Loucy (cell line): Measurements from ENCODE around the gene SQSTM1.
A peak's percentile ranks its signal among the peaks of the same experiment; 100 is the strongest.

ENCODE experiments used
- H2AFZ ChIP-seq: fragments of 200-600 bp; sonication (generic); 2 replicates; pipeline ENCODE4 v1.6.0; 2016; ENCODE audit warnings: antibody characterized with exemption, mild to moderate bottlenecking, low read length, moderate library complexity
- H3F3A ChIP-seq: fragments of 200-600 bp; 2 replicates; pipeline ENCODE4 v1.6.0; 2016; ENCODE audit warnings: antibody characterized with exemption, low read depth, mild to moderate bottlenecking
- H3K27me3 ChIP-seq: fragments of 200-600 bp; sonication (generic); 2 replicates; pipeline ENCODE4 v1.6.1; 2014; ENCODE audit warnings: low read length, mild to moderate bottlenecking; ENCODE audit not compliant: insufficient read depth, poor library complexity, severe bottlenecking
- H3K36me3 ChIP-seq: fragments of 200-600 bp; sonication (generic); 2 replicates; pipeline ENCODE4 v1.6.1; 2016; ENCODE audit warnings: low read length; ENCODE audit not compliant: insufficient read depth
- H3K4me1 ChIP-seq: fragments of 200-600 bp; sonication (generic); 2 replicates; pipeline ENCODE4 v1.5.1; 2014; ENCODE audit warnings: low read length, mild to moderate bottlenecking; ENCODE audit not compliant: insufficient read depth, poor library complexity, severe bottlenecking
- H3K4me2 ChIP-seq: fragments of 200-600 bp; sonication (generic); 2 replicates; pipeline ENCODE4 v1.6.0; 2014; ENCODE audit warnings: antibody characterized with exemption, low read length, low read depth, mild to moderate bottlenecking; ENCODE audit not compliant: poor library complexity, severe bottlenecking
- H3K4me3 ChIP-seq: fragments of 200-600 bp; sonication (generic); 2 replicates; pipeline ENCODE4 v1.5.1; 2014; ENCODE audit warnings: low read length, mild to moderate bottlenecking, mixed read lengths; ENCODE audit not compliant: poor library complexity, severe bottlenecking
- H3K79me2 ChIP-seq: fragments of 200-600 bp; sonication (generic); 2 replicates; pipeline ENCODE4 v1.6.1; 2014; ENCODE audit warnings: low read length; ENCODE audit not compliant: insufficient read depth
- H3K9ac ChIP-seq: fragments of 200-600 bp; sonication (generic); 2 replicates; pipeline ENCODE4 v1.6.0; 2014; ENCODE audit warnings: mild to moderate bottlenecking, low read depth, low read length, moderate library complexity; ENCODE audit not compliant: poor library complexity, severe bottlenecking
- H3K9me2 ChIP-seq: fragments of 200-600 bp; sonication (generic); replicated peaks from 2 replicates; pipeline ENCODE4 v1.6.1; 2016; ENCODE audit warnings: low read depth, low read length, mixed read lengths
- H3K9me3 ChIP-seq: fragments of 200-600 bp; sonication (generic); 2 replicates; pipeline ENCODE4 v1.6.1; 2014; ENCODE audit warnings: mild to moderate bottlenecking, antibody characterized with exemption, low read length, low read depth; ENCODE audit not compliant: insufficient read depth
- H4K20me1 ChIP-seq: fragments of 200-600 bp; sonication (generic); 2 replicates; pipeline ENCODE4 v1.6.0; 2014; ENCODE audit warnings: antibody characterized with exemption, low read length, mild to moderate bottlenecking; ENCODE audit not compliant: insufficient read depth, poor library complexity, severe bottlenecking
- CTCF ChIP-seq: fragments of 200-600 bp; sonication (generic); conservative IDR thresholded peaks from 2 replicates; pipeline ENCODE4 v1.5.1; 2014; ENCODE audit warnings: mild to moderate bottlenecking, antibody characterized with exemption, low read length
- EZH2phosphoT487 ChIP-seq: fragments of 200-600 bp; IDR thresholded peaks from 2 replicates; pipeline ENCODE4 v1.6.1; 2018; ENCODE audit warnings: antibody characterized with exemption, mild to moderate bottlenecking, moderate library complexity, borderline replicate concordance

Gene SQSTM1

GRCh38 chr5:179816796-179817469 lies 3.8 kb upstream of the SQSTM1 start:
- peaks cover 12% of the 10 kb centered on the region for H3K4me1 ChIP-seq
- no peaks in the 10 kb centered on the region for H3K27me3 ChIP-seq
- peaks cover 2% of the 10 kb centered on the region; the same call in 1 of the 2 replicates for H3K79me2 ChIP-seq
- H2AFZ ChIP-seq, result no peak overlapping the region
- no peak overlapping the region for H3K4me2 ChIP-seq
- H3K9me3 ChIP-seq, result no peaks in the 10 kb centered on the region
- TF ChIP-seq CTCF (no peak), EZH2phosphoT487 (no peak)
- H3K9ac ChIP-seq, result no peak overlapping the region
- no peak overlapping the region for H3K4me3 ChIP-seq
- no peaks in the 10 kb centered on the region for H3K9me2 ChIP-seq
- no peaks in the 10 kb centered on the region for H3F3A ChIP-seq
- no peaks in the 10 kb centered on the region for H3K36me3 ChIP-seq
- H4K20me1 ChIP-seq, result peaks cover 1% of the 10 kb centered on the region

- H3K4me2 ChIP-seq, result no peak overlapping the region
- no peak overlapping the region for H3K4me3 ChIP-seq
- H3K9ac ChIP-seq, result no peak overlapping the region
These were observed 3.2 kb upstream of the SQSTM1 start for GRCh38 chr5:179817470-179817840.

GRCh38 chr5:179817890-179818745 lies 2.6 kb upstream of the SQSTM1 start:
- TF ChIP-seq EZH2phosphoT487, result no peak
- TF ChIP-seq CTCF, result no peak
- peak overlapping the region; percentile 50 for H3K9ac ChIP-seq
- no peaks in the 10 kb centered on the region for H3K9me2 ChIP-seq
- no peaks in the 10 kb centered on the region for H3K27me3 ChIP-seq
- peak overlapping the region; percentile 79 for H3K4me3 ChIP-seq
- H4K20me1 ChIP-seq, result peaks cover 8% of the 10 kb centered on the region
- peak overlapping the region; percentile 73 for H3K4me2 ChIP-seq
- no peaks in the 10 kb centered on the region for H3F3A ChIP-seq
- no peaks in the 10 kb centered on the region for H3K36me3 ChIP-seq
- no peaks in the 10 kb centered on the region for H3K9me3 ChIP-seq
- H2AFZ ChIP-seq, result no peak overlapping the region
- H3K4me1 ChIP-seq, result peaks cover 12% of the 10 kb centered on the region
- H3K79me2 ChIP-seq, result peaks cover 13% of the 10 kb centered on the region; the same call in 1 of the 2 replicates

More at GRCh38 chr5:179817470-179817840, 3.2 kb upstream of the SQSTM1 start:
- H3K27me3 ChIP-seq, result no peaks in the 10 kb centered on the region
- H3K4me1 ChIP-seq, result peaks cover 12% of the 10 kb centered on the region
- no peaks in the 10 kb centered on the region for H3F3A ChIP-seq
- H2AFZ ChIP-seq, result no peak overlapping the region
- no peaks in the 10 kb centered on the region for H3K9me2 ChIP-seq
- TF ChIP-seq EZH2phosphoT487 (no peak), CTCF (no peak)
- peaks cover 7% of the 10 kb centered on the region; the same call in 1 of the 2 replicates for H3K79me2 ChIP-seq
- no peaks in the 10 kb centered on the region for H3K36me3 ChIP-seq
- H4K20me1 ChIP-seq, result peaks cover 6% of the 10 kb centered on the region
- H3K9me3 ChIP-seq, result no peaks in the 10 kb centered on the region
